ENCODE data around the gene MAP4K3. TPM values are rescaled to one million over a fixed set of nuclear protein-coding genes. Genes with fewer than 3 reads are reported as not detected.

MAP4K3 gene
- total and polyA plus RNA-seq, 7 donors: 8.0 to 96.8 (median 72.1) TPM

DNA sequence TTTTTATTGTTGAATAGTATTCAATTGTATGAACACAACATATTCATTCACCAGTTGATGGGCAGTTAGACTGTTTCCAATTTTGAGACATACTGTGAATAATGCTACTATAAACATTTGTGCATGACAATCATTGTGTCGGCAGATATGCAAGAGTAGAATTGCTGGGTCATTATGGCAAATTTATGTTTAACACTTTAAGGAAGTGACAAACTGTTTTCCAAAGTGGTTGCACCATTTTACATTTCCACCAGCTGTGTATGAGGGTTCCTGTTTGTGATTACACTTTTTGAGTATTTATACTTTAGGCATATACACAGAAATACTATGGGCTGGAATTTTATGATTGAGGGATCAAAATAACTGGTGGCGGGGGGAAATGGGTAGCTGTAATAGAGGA lies 61.2 kb downstream of the MAP4K3 start:
- Histone ChIP-seq H3K27ac (no peak overlapping the region), H3K4me1 (peaks cover 0 to 26% (median 21%) of the 10 kb centered on the region in 4 donors), H3K9me3 (no peaks in the 10 kb centered on the region), H3K27me3 (no peaks in the 10 kb centered on the region), H3K4me3 (no peak overlapping the region), H3K36me3 (no peaks in the 10 kb centered on the region)
- DNase-seq: no peak
- TF ChIP-seq POLR2A (IDR thresholded peaks at IDR 0.05) (no peak), POLR2AphosphoS5 (IDR thresholded peaks at IDR 0.05) (no peak), EP300 (IDR thresholded peaks at IDR 0.05) (no peak)
- TF ChIP-seq, protein P1, sequence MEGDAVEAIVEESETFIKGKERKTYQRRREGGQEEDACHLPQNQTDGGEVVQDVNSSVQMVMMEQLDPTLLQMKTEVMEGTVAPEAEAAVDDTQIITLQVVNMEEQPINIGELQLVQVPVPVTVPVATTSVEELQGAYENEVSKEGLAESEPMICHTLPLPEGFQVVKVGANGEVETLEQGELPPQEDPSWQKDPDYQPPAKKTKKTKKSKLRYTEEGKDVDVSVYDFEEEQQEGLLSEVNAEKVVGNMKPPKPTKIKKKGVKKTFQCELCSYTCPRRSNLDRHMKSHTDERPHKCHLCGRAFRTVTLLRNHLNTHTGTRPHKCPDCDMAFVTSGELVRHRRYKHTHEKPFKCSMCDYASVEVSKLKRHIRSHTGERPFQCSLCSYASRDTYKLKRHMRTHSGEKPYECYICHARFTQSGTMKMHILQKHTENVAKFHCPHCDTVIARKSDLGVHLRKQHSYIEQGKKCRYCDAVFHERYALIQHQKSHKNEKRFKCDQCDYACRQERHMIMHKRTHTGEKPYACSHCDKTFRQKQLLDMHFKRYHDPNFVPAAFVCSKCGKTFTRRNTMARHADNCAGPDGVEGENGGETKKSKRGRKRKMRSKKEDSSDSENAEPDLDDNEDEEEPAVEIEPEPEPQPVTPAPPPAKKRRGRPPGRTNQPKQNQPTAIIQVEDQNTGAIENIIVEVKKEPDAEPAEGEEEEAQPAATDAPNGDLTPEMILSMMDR (IDR thresholded peaks at IDR 0.05): no peak
- intact Hi-C loops (cut with DNase I): no loop called here
- 88 to 89% methylated on average over 2 of the region's 2 CpGs for WGBS, 2 donors

DNA sequence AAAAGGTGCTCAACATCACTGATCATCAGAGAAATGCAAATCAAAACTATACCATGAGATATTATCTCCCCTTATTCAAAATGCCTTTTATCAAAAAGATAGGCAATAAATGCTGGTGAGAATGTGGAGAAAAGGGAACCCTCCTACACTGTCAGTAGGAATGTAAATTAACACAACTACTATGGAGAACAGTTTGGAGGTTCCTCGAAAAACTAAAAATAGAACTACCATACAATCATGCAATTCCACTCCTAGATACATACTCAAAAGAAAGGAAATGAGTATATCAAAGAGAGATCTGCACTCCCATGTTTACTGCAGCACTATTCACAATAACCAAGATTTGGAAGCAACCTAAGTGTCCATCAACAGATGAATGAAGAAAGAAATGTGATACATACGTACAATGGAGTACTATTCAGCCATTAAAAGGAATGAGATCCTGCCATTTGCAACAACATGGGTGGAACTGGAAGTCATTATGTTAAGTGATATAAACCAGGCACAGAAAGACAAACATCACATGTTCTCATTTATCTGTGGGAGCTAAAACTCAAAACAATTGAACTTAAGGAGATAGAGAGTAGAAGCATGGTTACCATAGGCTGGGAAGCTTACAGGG lies 63.8 kb downstream of the MAP4K3 start:
- 48 to 74% methylated on average over 2 of the region's 2 CpGs for WGBS, 2 donors
- no peak overlapping the region for H3K4me3 ChIP-seq
- H3K27me3 ChIP-seq: no peaks in the 10 kb centered on the region
- H3K4me1 ChIP-seq: peaks cover 0 to 4% (median under 1%) of the 10 kb centered on the region in 4 donors
- intact Hi-C loops (cut with DNase I): no loop called here
- TF ChIP-seq EP300 (IDR thresholded peaks at IDR 0.05) (no peak), POLR2AphosphoS5 (IDR thresholded peaks at IDR 0.05) (no peak), POLR2A (IDR thresholded peaks at IDR 0.05) (no peak)
- TF ChIP-seq, protein P1 (IDR thresholded peaks at IDR 0.05): no peak
- H3K36me3 ChIP-seq: no peaks in the 10 kb centered on the region
- H3K27ac ChIP-seq: no peak overlapping the region
- H3K9me3 ChIP-seq: no peaks in the 10 kb centered on the region
- DNase-seq: no peak

DNA sequence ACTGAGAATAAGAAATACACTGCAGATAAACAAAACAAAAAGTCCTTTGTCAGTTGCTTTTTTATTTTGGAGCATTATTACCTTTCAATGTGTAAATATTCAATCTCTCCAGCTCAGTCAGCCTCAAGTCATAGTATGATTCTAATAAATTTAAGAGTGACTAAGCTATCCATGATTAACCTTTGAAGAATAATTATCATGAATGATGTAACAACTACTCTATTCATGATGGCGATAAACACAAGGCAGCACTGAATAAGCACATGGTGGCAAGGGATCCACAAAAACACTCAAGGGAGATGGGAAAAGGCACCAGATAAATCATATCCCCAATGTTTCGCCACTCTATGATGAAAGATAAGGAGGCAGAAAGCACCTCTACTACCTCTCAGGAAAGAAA lies 67.0 kb downstream of the MAP4K3 start:
- DNase-seq: no peak
- TF ChIP-seq EP300 (IDR thresholded peaks at IDR 0.05) (no peak), POLR2AphosphoS5 (IDR thresholded peaks at IDR 0.05) (no peak), POLR2A (IDR thresholded peaks at IDR 0.05) (no peak)
- TF ChIP-seq, protein P1 (IDR thresholded peaks at IDR 0.05): no peak
- no peaks in the 10 kb centered on the region for H3K4me1 ChIP-seq
- H3K27ac ChIP-seq: no peak overlapping the region
- no peak overlapping the region for H3K4me3 ChIP-seq
- no peaks in the 10 kb centered on the region for H3K27me3 ChIP-seq
- WGBS, 2 donors: 96 to 97% methylated on average over 2 of the region's 2 CpGs
- intact Hi-C loops (cut with DNase I): no loop called here
- no peaks in the 10 kb centered on the region for H3K9me3 ChIP-seq
- no peaks in the 10 kb centered on the region for H3K36me3 ChIP-seq

DNA sequence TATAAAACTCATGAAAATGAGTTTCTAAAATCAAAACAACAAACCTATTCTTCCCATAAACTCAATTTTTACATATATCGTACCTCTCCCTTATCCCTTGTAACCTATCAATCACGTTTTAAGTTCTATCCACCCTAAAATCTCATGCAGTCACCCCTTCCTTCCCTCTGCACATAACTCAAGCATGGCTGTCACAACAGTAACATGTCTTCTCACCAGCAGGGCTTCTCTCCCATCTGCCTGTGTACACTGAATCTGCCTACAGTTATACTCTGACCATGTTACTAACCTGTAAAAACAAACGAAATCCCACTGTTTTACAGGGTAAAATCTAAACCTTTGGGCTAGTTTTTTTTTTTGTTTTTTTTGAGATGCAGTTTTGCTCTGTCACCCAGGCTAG lies 68.2 kb downstream of the MAP4K3 start:
- Histone ChIP-seq H3K4me3 (no peak overlapping the region), H3K36me3 (no peaks in the 10 kb centered on the region), H3K27me3 (no peaks in the 10 kb centered on the region), H3K27ac (no peak overlapping the region), H3K9me3 (no peaks in the 10 kb centered on the region), H3K4me1 (no peaks in the 10 kb centered on the region)
- no peak for TF ChIP-seq EP300 (IDR thresholded peaks at IDR 0.05)
- no peak for TF ChIP-seq POLR2AphosphoS5 (IDR thresholded peaks at IDR 0.05)
- no peak for TF ChIP-seq POLR2A (IDR thresholded peaks at IDR 0.05)
- TF ChIP-seq, protein P1 (IDR thresholded peaks at IDR 0.05): no peak
- no peak for DNase-seq
- intact Hi-C loops (cut with DNase I): no loop called here
- WGBS, 2 donors: 58 to 81% methylated on average over 3 of the region's 3 CpGs

DNA sequence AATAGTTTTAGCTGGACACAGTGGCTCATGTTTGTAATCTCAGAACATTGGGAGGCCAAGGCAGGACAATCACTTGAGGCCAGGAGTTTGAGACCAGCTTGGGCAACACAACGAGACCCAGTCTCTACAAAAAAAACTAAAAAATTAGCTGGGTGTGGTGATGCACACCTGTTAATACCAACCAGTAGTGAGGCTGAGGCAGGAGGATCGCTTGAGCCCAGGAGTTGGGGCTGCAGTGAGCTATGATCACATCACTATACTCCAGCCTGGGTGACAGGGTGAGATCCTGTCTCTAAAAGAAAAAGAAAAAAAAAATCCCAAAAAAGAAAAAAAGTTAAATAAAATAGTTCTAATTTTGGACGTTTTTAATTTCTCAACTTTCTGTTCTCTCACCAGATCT lies 68.7 kb downstream of the MAP4K3 start:
- no peak for DNase-seq
- H3K4me3 ChIP-seq: no peak overlapping the region
- TF ChIP-seq POLR2AphosphoS5 (IDR thresholded peaks at IDR 0.05) (no peak), POLR2A (IDR thresholded peaks at IDR 0.05) (no peak), EP300 (IDR thresholded peaks at IDR 0.05) (no peak)
- TF ChIP-seq, protein P1 (IDR thresholded peaks at IDR 0.05): no peak
- H3K4me1 ChIP-seq: no peaks in the 10 kb centered on the region
- intact Hi-C loops (cut with DNase I): no loop called here
- H3K36me3 ChIP-seq: no peaks in the 10 kb centered on the region
- no peaks in the 10 kb centered on the region for H3K9me3 ChIP-seq
- H3K27ac ChIP-seq: no peak overlapping the region
- no peaks in the 10 kb centered on the region for H3K27me3 ChIP-seq
- 63 to 81% methylated on average over 3 of the region's 3 CpGs for WGBS, 2 donors
